H1 (cell line): ENCODE results near the gene ATP6V1F. TPM values are rescaled to one million over a fixed set of nuclear protein-coding genes. Genes with fewer than 3 reads are reported as not detected.

ENCODE experiments used
- CTCF ChIA-PET: fragments of 300-600 bp; sonication (Branson Sonifier 250); formaldehyde crosslinking; loops from one replicate; lab custom pipeline; 2021; ENCODE audit not compliant: partially characterized antibody; lab: Charles Lee
- POLR2A ChIA-PET: fragments of 300-600 bp; sonication (Branson Sonifier 250); formaldehyde crosslinking; loops from one replicate; lab custom pipeline; 2021; ENCODE audit warnings: inconsistent platforms; ENCODE audit not compliant: partially characterized antibody; lab: Charles Lee
- DNase-seq, 2 experiments: peaks; one replicate each; pipeline versions ENCODE4 v3.0.0 to v3.0.0-alpha.2; 2010 to 2022; ENCODE audit warnings: low spot score in 2 of 2, low read depth in 1 of 2, mixed read lengths in 1 of 2
- FAIRE-seq: peaks from 2 replicates; lab custom pipeline; 2011; peaks lifted over from hg19 to GRCh38; lab: Jason Lieb, UNC
- H2AFZ ChIP-seq: 2 replicates; pipeline ENCODE4 v1.8.1; 2012; ENCODE audit warnings: low read length, inconsistent platforms
- H2AK5ac ChIP-seq: 2 replicates; pipeline ENCODE4 v1.6.1; 2013; ENCODE audit warnings: low read depth, low read length
- H2BK120ac ChIP-seq: replicated peaks from 2 replicates; pipeline ENCODE3; 2013; ENCODE audit warnings: low read depth, low read length, inconsistent platforms
- H2BK12ac ChIP-seq: 2 replicates; pipeline ENCODE4 v1.6.1; 2013; ENCODE audit warnings: low read depth, low read length
- H2BK15ac ChIP-seq: 2 replicates; pipeline ENCODE4 v1.6.1; 2013; ENCODE audit warnings: low read length
- H2BK20ac ChIP-seq: 2 replicates; pipeline ENCODE4 v1.6.1; 2013; ENCODE audit warnings: low read length
- H2BK5ac ChIP-seq: 2 replicates; pipeline ENCODE4 v1.6.1; 2013; ENCODE audit warnings: low read depth, low read length
- H3K14ac ChIP-seq: 2 replicates; pipeline ENCODE4 v1.6.1; 2013; ENCODE audit warnings: inconsistent platforms; ENCODE audit not compliant: insufficient read length
- H3K18ac ChIP-seq: 2 replicates; pipeline ENCODE4 v1.6.1; 2013; ENCODE audit warnings: low read length; ENCODE audit errors: extremely low read depth
- H3K23ac ChIP-seq: 2 replicates; pipeline ENCODE4 v1.6.1; 2013; ENCODE audit warnings: inconsistent platforms; ENCODE audit not compliant: insufficient read length
- H3K23me2 ChIP-seq: 2 replicates; pipeline ENCODE4 v1.6.1; 2013; ENCODE audit warnings: low read depth, low read length
- H3K27ac ChIP-seq: 2 replicates; pipeline ENCODE4 v1.6.1; 2011; ENCODE audit warnings: low read depth, low read length, inconsistent platforms
- H3K27me3 ChIP-seq, 4 experiments: replicated peaks in 1 of 4; 1 replicate in 1 of 4; 2 replicates in 3 of 4; pipeline versions ENCODE4 v1.6.1 to v1.8.1; 2011 to 2013; ENCODE audit warnings: low read length in 3 of 4, mild to moderate bottlenecking in 3 of 4, inconsistent platforms in 2 of 4, mixed read lengths in 2 of 4, moderate library complexity in 1 of 4; ENCODE audit not compliant: control insufficient read depth in 3 of 4, insufficient read depth in 3 of 4; ENCODE audit errors: extremely low read depth in 1 of 4
- H3K36me3 ChIP-seq, 4 experiments: 2 replicates each; pipeline versions ENCODE4 v1.6.1 to v1.8.1; 2011 to 2013; ENCODE audit warnings: mild to moderate bottlenecking in 4 of 4, low read length in 3 of 4, moderate library complexity in 2 of 4, control low read depth in 1 of 4, inconsistent platforms in 1 of 4; ENCODE audit not compliant: insufficient read depth in 4 of 4, control insufficient read depth in 2 of 4
- H3K4ac ChIP-seq: replicated peaks from 2 replicates; pipeline ENCODE3; 2013; ENCODE audit warnings: low read length, low read depth, mixed read lengths, inconsistent platforms; ENCODE audit not compliant: insufficient read length
- H3K4me1 ChIP-seq, 4 experiments: replicated peaks in 1 of 4; 1 replicate in 1 of 4; 2 replicates in 3 of 4; pipeline versions ENCODE4 v1.6.1 to v1.8.1; 2011 to 2013; ENCODE audit warnings: low read length in 3 of 4, inconsistent platforms in 2 of 4, mixed read lengths in 1 of 4; ENCODE audit not compliant: insufficient read depth in 4 of 4, control insufficient read depth in 3 of 4
- H3K4me2 ChIP-seq, 2 experiments: 2 replicates each; pipeline versions ENCODE4 v1.6.1 to v1.8.1; 2011 to 2013; ENCODE audit warnings: low read depth in 2 of 2, low read length in 2 of 2, control low read depth in 1 of 2, inconsistent platforms in 1 of 2, mild to moderate bottlenecking in 1 of 2; ENCODE audit not compliant: insufficient read depth in 1 of 2
- H3K4me3 ChIP-seq, 4 experiments: fragments of 200-600, 300-600 bp in 1 of 4; sonication (generic), shearing (Covaris generic), sonication (Bioruptor Twin) in 1 of 4; 2 replicates each; pipeline versions ENCODE4 v1.5.1 to v1.8.1; 2011 to 2016; ENCODE audit warnings: low read length in 4 of 4, low read depth in 3 of 4, control low read depth in 2 of 4, inconsistent platforms in 2 of 4, mild to moderate bottlenecking in 2 of 4, mixed read lengths in 1 of 4, moderate library complexity in 1 of 4; ENCODE audit not compliant: insufficient read depth in 2 of 4; ENCODE audit errors: extremely low read depth in 1 of 4
- H3K56ac ChIP-seq: replicated peaks from 2 replicates; pipeline ENCODE3; 2013; ENCODE audit warnings: low read depth, mild to moderate bottlenecking, mixed read lengths, low read length, inconsistent platforms; ENCODE audit not compliant: insufficient read length
- H3K79me1 ChIP-seq: 2 replicates; pipeline ENCODE4 v1.6.1; 2013; ENCODE audit warnings: low read depth, low read length, control low read depth
- H3K79me2 ChIP-seq, 2 experiments: 2 replicates each; pipeline versions ENCODE4 v1.6.1 to v1.8.1; 2012 to 2013; ENCODE audit warnings: low read length in 2 of 2, mild to moderate bottlenecking in 2 of 2, inconsistent platforms in 1 of 2; ENCODE audit not compliant: insufficient read depth in 2 of 2, control insufficient read depth in 1 of 2
- H3K9ac ChIP-seq, 4 experiments: replicated peaks in 1 of 4; 1 replicate in 1 of 4; 2 replicates in 3 of 4; pipeline versions ENCODE4 v1.6.1 to v1.8.1; 2011 to 2013; ENCODE audit warnings: low read depth in 3 of 4, low read length in 3 of 4, control low read depth in 2 of 4, mild to moderate bottlenecking in 2 of 4, moderate library complexity in 2 of 4, inconsistent platforms in 1 of 4; ENCODE audit errors: extremely low read depth in 1 of 4
- H3K9me3 ChIP-seq, 2 experiments: 2 replicates each; pipeline versions ENCODE4 v1.6.1 to v1.8.1; 2012 to 2013; ENCODE audit warnings: mild to moderate bottlenecking in 2 of 2, moderate library complexity in 2 of 2, control low read depth in 1 of 2, inconsistent platforms in 1 of 2, low read depth in 1 of 2, low read length in 1 of 2, mixed read lengths in 1 of 2; ENCODE audit not compliant: insufficient read depth in 2 of 2
- H4K20me1 ChIP-seq, 2 experiments: replicated peaks in 1 of 2; 2 replicates each; pipeline versions ENCODE3 to v1.8.1; 2011 to 2013; ENCODE audit warnings: inconsistent platforms in 2 of 2, low read length in 2 of 2, mild to moderate bottlenecking in 1 of 2; ENCODE audit not compliant: insufficient read depth in 2 of 2, control insufficient read depth in 1 of 2
- H4K5ac ChIP-seq: 2 replicates; pipeline ENCODE4 v1.6.1; 2013; ENCODE audit warnings: low read length, low read depth, mixed read lengths, inconsistent platforms; ENCODE audit not compliant: insufficient read length
- H4K8ac ChIP-seq: 2 replicates; pipeline ENCODE4 v1.8.0; 2013; ENCODE audit warnings: mild to moderate bottlenecking, moderate library complexity, low read length, inconsistent platforms; ENCODE audit not compliant: insufficient read depth; ENCODE audit errors: extremely low read depth
- H4K91ac ChIP-seq: replicated peaks from 2 replicates; pipeline ENCODE3; 2013; ENCODE audit warnings: low read length, mixed read lengths, inconsistent platforms; ENCODE audit not compliant: insufficient read length
- BCL11A ChIP-seq, 2 experiments: IDR thresholded peaks; one replicate each; pipeline ENCODE4 v1.6.1; 2011; ENCODE audit warnings: low read depth in 2 of 2, low read length in 2 of 2, mild to moderate bottlenecking in 2 of 2
- CTCF ChIP-seq, 3 experiments: IDR thresholded peaks; 1 replicate in 2 of 3; 2 replicates in 1 of 3; pipeline versions ENCODE4 v1.5.1 to v1.6.1; 2011; ENCODE audit warnings: low read length in 3 of 3, mild to moderate bottlenecking in 3 of 3, inconsistent platforms in 2 of 3, low read depth in 1 of 3, moderate library complexity in 1 of 3; ENCODE audit not compliant: insufficient read depth in 1 of 3; ENCODE audit errors: control extremely low read depth in 1 of 3
- EP300 ChIP-seq, 2 experiments: IDR thresholded peaks; 1 replicate in 1 of 2; 2 replicates in 1 of 2; pipeline ENCODE4 v1.6.1; 2011 to 2012; ENCODE audit warnings: low read depth in 2 of 2, low read length in 2 of 2, mild to moderate bottlenecking in 2 of 2, borderline replicate concordance in 1 of 2, inconsistent platforms in 1 of 2, moderate library complexity in 1 of 2
- GTF2F1 ChIP-seq: IDR thresholded peaks from 2 replicates; pipeline ENCODE4 v1.6.1; 2012; ENCODE audit warnings: low read depth, low read length, improper control_type of control experiment, borderline replicate concordance
- PHF8 ChIP-seq: fragments of 200-600 bp; sonication (generic); conservative IDR thresholded peaks from 2 replicates; pipeline ENCODE4 v1.7.1; 2012; ENCODE audit warnings: low read depth, mild to moderate bottlenecking, inconsistent platforms, low read length, moderate library complexity
- RAD21 ChIP-seq, 2 experiments: IDR thresholded peaks in 1 of 2; conservative IDR thresholded peaks in 1 of 2; 2 replicates each; pipeline ENCODE4 v1.6.1; 2011; ENCODE audit warnings: low read depth in 2 of 2, low read length in 2 of 2, improper control_type of control experiment in 1 of 2, inconsistent platforms in 1 of 2, mild to moderate bottlenecking in 1 of 2, moderate library complexity in 1 of 2
- SUZ12 ChIP-seq: fragments of 200-600 bp; sonication (generic); IDR thresholded peaks from 2 replicates; pipeline ENCODE4 v1.6.1; 2012; ENCODE audit warnings: mild to moderate bottlenecking, inconsistent platforms, low read length, moderate library complexity, mixed read lengths
- TAF7 ChIP-seq: optimal IDR thresholded peaks from 2 replicates; pipeline ENCODE3; 2011; ENCODE audit warnings: low read depth, mild to moderate bottlenecking, inconsistent platforms, low read length, moderate library complexity, borderline replicate concordance
- WGBS, 2 experiments: shearing (Covaris generic) in 1 of 2; methylation state at CpG; one replicate each; pipeline versions ENCODE4 v1.1.6 to v1.1.7; 2013 to 2015; ENCODE audit warnings: low lambda C conversion rate in 2 of 2, mixed read lengths in 2 of 2, inconsistent platforms in 1 of 2, low coverage in 1 of 2, missing lambda C conversion rate in 1 of 2; ENCODE audit not compliant: insufficient replicate concordance in 2 of 2, insufficient coverage in 1 of 2, insufficient read length in 1 of 2; ENCODE audit errors: extremely low coverage in 1 of 2, missing lambda C conversion rate in 1 of 2; 5-methylcytosine and 5-hydroxymethylcytosine counted together
- polyA plus RNA-seq, 7 experiments: library from polyadenylated mRNA; depleted of rRNA in 3 of 7; stranded (reverse) in 5 of 7; unstranded in 2 of 7; fragments of >200 nt in 5 of 7; fragments of 200-250 nt in 2 of 7; gene quantifications; 1 replicate in 5 of 7; 2 replicates in 1 of 7; 4 replicates in 1 of 7; pipeline versions ENCODE4 v1.2.1 to v1.2.3, GENCODE V29; 2011 to 2013; ENCODE audit warnings: missing spikeins in 2 of 7, mixed read lengths in 2 of 7
- total RNA-seq: library from RNA; stranded (reverse); fragmentation: NEBNext Ultra II Directional; extraction: Animal tissue kit (Norgen Biotek cat#: 25700); gene quantifications from 2 replicates; pipeline ENCODE4 v1.2.1, GENCODE V29; 2021
- TF ChIP-seq, protein P1 (sequence below): IDR thresholded peaks from 2 replicates; pipeline ENCODE4 v1.6.1; 2012; ENCODE audit warnings: low read length, inconsistent platforms

ATP6V1F gene
- total and polyA plus RNA-seq, 2 of the 8 experiments (the other 6 are each of a cell fraction or from before 2014, with no cell fraction given) = 104 to 318 TPM

DNA sequence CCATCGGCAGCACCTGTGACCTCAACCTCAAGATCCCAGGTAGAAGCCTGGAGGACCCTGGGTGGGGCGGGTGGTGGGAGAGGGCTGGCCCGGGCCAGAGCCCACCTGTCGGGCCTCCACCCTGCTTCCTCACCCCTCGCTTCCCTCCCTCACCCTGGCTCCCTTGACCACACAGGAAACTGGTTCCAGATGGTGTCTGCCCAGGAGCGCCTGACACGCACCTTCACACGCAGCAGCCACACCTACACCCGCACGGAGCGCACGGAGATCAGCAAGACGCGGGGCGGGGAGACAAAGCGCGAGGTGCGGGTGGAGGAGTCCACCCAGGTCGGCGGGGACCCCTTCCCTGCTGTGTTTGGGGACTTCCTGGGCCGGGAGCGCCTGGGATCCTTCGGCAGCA, 8.9 kb upstream of the ATP6V1F start:
- Histone ChIP-seq H3K9me3 (no peaks in the 10 kb centered on the region), H3K4me1 (no peaks in the 10 kb centered on the region; a peak in 1 of 7 replicates), H2BK5ac (no peak overlapping the region), H3K4me3 (no peak overlapping the region), H2BK20ac (no peak overlapping the region), H3K4ac (no peak overlapping the region), H3K56ac (no peak overlapping the region), H4K5ac (no peak overlapping the region), H4K8ac (no peak overlapping the region), H2BK120ac (no peak overlapping the region), H4K91ac (no peak overlapping the region), H4K20me1 (peaks cover 0 to 2% of the 10 kb centered on the region in 2 experiments), H3K18ac (no peak overlapping the region), H3K36me3 (no peaks in the 10 kb centered on the region), H3K79me2 (no peaks in the 10 kb centered on the region), H2BK12ac (no peak overlapping the region), H3K79me1 (no peaks in the 10 kb centered on the region), H3K14ac (no peak overlapping the region), H3K27ac (no peak overlapping the region), H3K27me3 (no peaks in the 10 kb centered on the region), H3K23me2 (no peaks in the 10 kb centered on the region), H2BK15ac (no peak overlapping the region), H2AFZ (no peak overlapping the region), H3K4me2 (no peak overlapping the region), H3K23ac (no peak overlapping the region), H2AK5ac (no peak overlapping the region), H3K9ac (no peak overlapping the region)
- POLR2A ChIA-PET = no interaction called here
- DNase-seq (no peak), FAIRE-seq (no peak)
- CTCF ChIA-PET = no interaction called here
- WGBS, 2 experiments = 93% methylated on average over 23 of the region's 23 CpGs; no CpG with 5 or more reads in 1 of the 2 experiments
- TF ChIP-seq EP300 (IDR thresholded peaks at IDR 0.05; ENCODE audit: borderline replicate concordance in 1 of 2, low read depth in 2 of 2, low read length in 2 of 2) = no peak
- TF ChIP-seq BCL11A (IDR thresholded peaks at IDR 0.05; ENCODE audit: low read depth in 2 of 2, low read length in 2 of 2) = no peak
- TF ChIP-seq SUZ12 = no peak
- no peak for TF ChIP-seq CTCF (IDR thresholded peaks at IDR 0.05; ENCODE audit: control extremely low read depth in 1 of 3, insufficient read depth in 1 of 3, low read depth in 1 of 3, low read length in 3 of 3)
- TF ChIP-seq PHF8 = no peak
- TF ChIP-seq TAF7 = no peak
- TF ChIP-seq, protein P1, sequence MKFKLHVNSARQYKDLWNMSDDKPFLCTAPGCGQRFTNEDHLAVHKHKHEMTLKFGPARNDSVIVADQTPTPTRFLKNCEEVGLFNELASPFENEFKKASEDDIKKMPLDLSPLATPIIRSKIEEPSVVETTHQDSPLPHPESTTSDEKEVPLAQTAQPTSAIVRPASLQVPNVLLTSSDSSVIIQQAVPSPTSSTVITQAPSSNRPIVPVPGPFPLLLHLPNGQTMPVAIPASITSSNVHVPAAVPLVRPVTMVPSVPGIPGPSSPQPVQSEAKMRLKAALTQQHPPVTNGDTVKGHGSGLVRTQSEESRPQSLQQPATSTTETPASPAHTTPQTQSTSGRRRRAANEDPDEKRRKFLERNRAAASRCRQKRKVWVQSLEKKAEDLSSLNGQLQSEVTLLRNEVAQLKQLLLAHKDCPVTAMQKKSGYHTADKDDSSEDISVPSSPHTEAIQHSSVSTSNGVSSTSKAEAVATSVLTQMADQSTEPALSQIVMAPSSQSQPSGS = no peak
- no peak for TF ChIP-seq RAD21 (IDR thresholded peaks at IDR 0.05 in 1 of 2, conservative IDR thresholded peaks at IDR 0.05 in 1 of 2; ENCODE audit: low read depth in 2 of 2, low read length in 2 of 2)
- TF ChIP-seq GTF2F1 = no peak
